Upper lobe of left lung (tissue), 6 donors: ENCODE results near the gene PCSK9. TPM values are rescaled to one million over a fixed set of nuclear protein-coding genes. Genes with fewer than 3 reads are reported as not detected.

Experiments
- ATAC-seq, 2 donors: fragments of 200-7000 bp; cut with Tn5 transposase; one replicate each; pipeline ENCODE4 v1.9.1; 2022; ENCODE audit warnings: mild to moderate bottlenecking in 2 of 2, moderate library complexity in 2 of 2; ENCODE audit not compliant: low FRiP score in 2 of 2
- DNase-seq, 2 donors: peaks; one replicate each; pipeline ENCODE4 v3.0.0-alpha.2; 2019 to 2020
- H3K27ac ChIP-seq, 4 donors: fragments of 200-600 bp; sonication (generic); one replicate each; pipeline ENCODE4 v1.5.1; 2016 to 2019
- H3K27me3 ChIP-seq, 4 donors: fragments of 200-600 bp; sonication (generic); one replicate each; pipeline ENCODE4 v1.5.1; 2017 to 2019
- H3K36me3 ChIP-seq, 4 donors: fragments of 200-600 bp; sonication (generic); one replicate each; pipeline ENCODE4 v1.5.1; 2016 to 2019
- H3K4me1 ChIP-seq, 4 donors: fragments of 200-600 bp; sonication (generic); one replicate each; pipeline ENCODE4 v1.5.1; 2018 to 2019
- H3K4me3 ChIP-seq, 4 donors: fragments of 200-600 bp; sonication (generic); one replicate each; pipeline ENCODE4 v1.5.1; 2017 to 2019; ENCODE audit warnings: mild to moderate bottlenecking in 2 of 4, moderate library complexity in 1 of 4
- H3K9me3 ChIP-seq, 4 donors: fragments of 200-600 bp; sonication (generic); one replicate each; pipeline ENCODE4 v1.5.1; 2018 to 2019
- CTCF ChIP-seq, 6 experiments: fragments of 450-650 bp in 4 of 6; fragments of 200-600 bp in 2 of 6; sonication (generic) in 2 of 6; IDR thresholded peaks; one replicate each; pipeline ENCODE4 v1.5.1; 2016 to 2019; ENCODE audit warnings: antibody characterized with exemption in 6 of 6
- EP300 ChIP-seq, 4 donors: sonication (generic); formaldehyde crosslinking; IDR thresholded peaks; one replicate each; pipeline ENCODE4 v1.5.1; 2017; ENCODE audit warnings: antibody characterized with exemption in 4 of 4, control low read depth in 2 of 4
- POLR2A ChIP-seq, 4 donors: fragments of 450-650 bp; IDR thresholded peaks; one replicate each; pipeline ENCODE4 v1.5.1; 2016 to 2017; ENCODE audit warnings: antibody characterized with exemption in 4 of 4, mild to moderate bottlenecking in 2 of 4
- POLR2AphosphoS5 ChIP-seq, 2 donors: sonication (generic); formaldehyde crosslinking; IDR thresholded peaks; one replicate each; pipeline ENCODE4 v1.5.1; 2017; ENCODE audit warnings: antibody characterized with exemption in 2 of 2
- WGBS, 2 donors: methylation state at CpG; one replicate each; pipeline ENCODE4 v1.1.5; 2017 to 2018; 5-methylcytosine and 5-hydroxymethylcytosine counted together
- total RNA-seq, 6 donors: library from RNA; depleted of rRNA in 4 of 6; stranded (reverse); fragments of >200 nt in 4 of 6; gene quantifications; one replicate each; pipeline versions ENCODE4 v1.1.0 to v1.2.1, GENCODE V29; 2016 to 2021
- donor health status: DM: no; HTN: no; CAD: no; lungs with moderate emphysema.
- donor health status: DM: no; HTN: yes; CAD: no; lungs with severe emphysema.

Gene PCSK9
- total RNA-seq, 6 donors from 2014 or later: 9.4 to 63.9 (median 31.5) TPM

- Histone ChIP-seq H3K27ac (no peak overlapping the region), H3K4me1 (no peaks in the 10 kb centered on the region), H3K4me3 (no peak overlapping the region), H3K36me3 (no peaks in the 10 kb centered on the region), H3K27me3 (no peaks in the 10 kb centered on the region), H3K9me3 (no peaks in the 10 kb centered on the region)
- TF ChIP-seq POLR2A (IDR thresholded peaks at IDR 0.05) (no peak), CTCF (IDR thresholded peaks at IDR 0.05) (no peak), EP300 (IDR thresholded peaks at IDR 0.05) (no peak), POLR2AphosphoS5 (IDR thresholded peaks at IDR 0.05) (no peak)
- DNase-seq (no peak), ATAC-seq (no peak)
- 87 to 92% methylated on average over 7 to 12 of the region's 12 CpGs for WGBS, 2 donors
These were observed 32.4 kb upstream of the PCSK9 start for GRCh38 chr1:55006931-55007330.

- Histone ChIP-seq H3K9me3 (no peaks in the 10 kb centered on the region), H3K4me1 (no peaks in the 10 kb centered on the region), H3K36me3 (no peaks in the 10 kb centered on the region), H3K27ac (no peak overlapping the region), H3K27me3 (no peaks in the 10 kb centered on the region), H3K4me3 (no peak overlapping the region)
- TF ChIP-seq EP300 (IDR thresholded peaks at IDR 0.05): no peak
- TF ChIP-seq CTCF (IDR thresholded peaks at IDR 0.05): no peak
- no peak for TF ChIP-seq POLR2AphosphoS5 (IDR thresholded peaks at IDR 0.05)
- no peak for TF ChIP-seq POLR2A (IDR thresholded peaks at IDR 0.05)
- ATAC-seq (no peak), DNase-seq (no peak)
- WGBS, 2 donors: 76 to 87% methylated on average over 3 of the region's 3 CpGs
These were observed 31.7 kb upstream of the PCSK9 start for GRCh38 chr1:55007625-55008024.

GRCh38 chr1:55010194-55010886 is 29.0 kb upstream of the PCSK9 start:
- Histone ChIP-seq H3K36me3 (no peaks in the 10 kb centered on the region), H3K4me3 (no peak overlapping the region), H3K27ac (no peak overlapping the region), H3K4me1 (no peaks in the 10 kb centered on the region), H3K9me3 (no peaks in the 10 kb centered on the region), H3K27me3 (no peaks in the 10 kb centered on the region)
- DNase-seq (no peak), ATAC-seq (no peak)
- WGBS, 2 donors: 78 to 93% methylated on average over 4 to 9 of the region's 9 CpGs
- TF ChIP-seq CTCF (IDR thresholded peaks at IDR 0.05) (no peak), EP300 (IDR thresholded peaks at IDR 0.05) (no peak), POLR2AphosphoS5 (IDR thresholded peaks at IDR 0.05) (no peak), POLR2A (IDR thresholded peaks at IDR 0.05) (no peak)

GRCh38 chr1:55010887-55011217 is 28.5 kb upstream of the PCSK9 start:
- Histone ChIP-seq H3K4me3 (no peak overlapping the region), H3K9me3 (no peaks in the 10 kb centered on the region), H3K36me3 (no peaks in the 10 kb centered on the region), H3K27ac (no peak overlapping the region), H3K4me1 (no peaks in the 10 kb centered on the region), H3K27me3 (no peaks in the 10 kb centered on the region)
- no peak for ATAC-seq
- no peak for TF ChIP-seq CTCF (IDR thresholded peaks at IDR 0.05)
- no peak for TF ChIP-seq POLR2A (IDR thresholded peaks at IDR 0.05)
- TF ChIP-seq EP300 (IDR thresholded peaks at IDR 0.05): no peak
- 84 to 95% methylated on average over 7 of the region's 7 CpGs for WGBS, 2 donors
- DNase-seq: no peak

GRCh38 chr1:55012661-55013060 is 26.7 kb upstream of the PCSK9 start:
- Histone ChIP-seq H3K9me3 (no peaks in the 10 kb centered on the region), H3K4me3 (no peak overlapping the region), H3K27me3 (no peaks in the 10 kb centered on the region), H3K36me3 (no peaks in the 10 kb centered on the region), H3K27ac (no peak overlapping the region), H3K4me1 (no peaks in the 10 kb centered on the region)
- WGBS, 2 donors: 68% methylated on average over 1 of the region's 1 CpG
- no peak for ATAC-seq
- TF ChIP-seq POLR2A (IDR thresholded peaks at IDR 0.05): no peak
- TF ChIP-seq CTCF (IDR thresholded peaks at IDR 0.05): no peak
- TF ChIP-seq POLR2AphosphoS5 (IDR thresholded peaks at IDR 0.05): no peak
- TF ChIP-seq EP300 (IDR thresholded peaks at IDR 0.05): no peak
- DNase-seq: no peak
